HG03103 (cell line): ENCODE results near the gene GHRHR.

Source experiments
- ATAC-seq: cut with Tn5 transposase; IDR thresholded peaks from one replicate; pipeline ENCODE4 v1.9.1; 2021; ENCODE audit warnings: low read depth; ENCODE audit not compliant: unreplicated experiment

The GHRHR gene

GRCh38 chr7:30965883-30966282, 2.1 kb downstream of the GHRHR start:
- ATAC-seq = no peak

- peak; percentile 48 for ATAC-seq
These were observed 4.5 kb downstream of the GHRHR start for GRCh38 chr7:30968294-30968693.

- no peak for ATAC-seq
These were observed 5.2 kb downstream of the GHRHR start for GRCh38 chr7:30968747-30969603.

- ATAC-seq = no peak
These were observed 5.8 kb downstream of the GHRHR start for GRCh38 chr7:30969604-30969970.

GRCh38 chr7:30970074-30970473, 6.3 kb downstream of the GHRHR start:
- no peak for ATAC-seq

- no peak for ATAC-seq
These were observed 6.9 kb downstream of the GHRHR start for GRCh38 chr7:30970594-30971094.

GRCh38 chr7:30971440-30971839, 7.7 kb downstream of the GHRHR start:
- no peak for ATAC-seq

GRCh38 chr7:30971840-30972563, 8.2 kb downstream of the GHRHR start:
- no peak for ATAC-seq

- ATAC-seq = no peak
These were observed 9.5 kb downstream of the GHRHR start for GRCh38 chr7:30973292-30973691.

GRCh38 chr7:30973791-30974604, 10.2 kb downstream of the GHRHR start:
- no peak for ATAC-seq

- ATAC-seq = peak; percentile 90
These were observed 11.0 kb downstream of the GHRHR start for GRCh38 chr7:30974605-30975255.

GRCh38 chr7:30975256-30975899, 11.6 kb downstream of the GHRHR start:
- no peak for ATAC-seq

GRCh38 chr7:30976381-30976780, 12.6 kb downstream of the GHRHR start:
- no peak for ATAC-seq

- ATAC-seq = no peak
These were observed 13.5 kb downstream of the GHRHR start for GRCh38 chr7:30977222-30977621.

GRCh38 chr7:30977896-30978564, 14.3 kb downstream of the GHRHR start:
- ATAC-seq = no peak

GRCh38 chr7:30979027-30979426, 15.3 kb downstream of the GHRHR start:
- ATAC-seq = no peak

- no peak for ATAC-seq
These were observed 16.4 kb downstream of the GHRHR start for GRCh38 chr7:30980194-30980593.

GRCh38 chr7:30980751-30981150, 17.0 kb downstream of the GHRHR start:
- no peak for ATAC-seq
